NK-92 treated with Interleukin-12 subunit alpha and Interleukin-12 subunit beta, amount 100 ng/mL, for 24 hours (cell line): Measurements from ENCODE around the gene PROC.

ENCODE experiments used
- DNase-seq: peaks from one replicate; lab custom pipeline; 2025; lab: John Stamatoyannopoulos, UW

PROC gene

DNA sequence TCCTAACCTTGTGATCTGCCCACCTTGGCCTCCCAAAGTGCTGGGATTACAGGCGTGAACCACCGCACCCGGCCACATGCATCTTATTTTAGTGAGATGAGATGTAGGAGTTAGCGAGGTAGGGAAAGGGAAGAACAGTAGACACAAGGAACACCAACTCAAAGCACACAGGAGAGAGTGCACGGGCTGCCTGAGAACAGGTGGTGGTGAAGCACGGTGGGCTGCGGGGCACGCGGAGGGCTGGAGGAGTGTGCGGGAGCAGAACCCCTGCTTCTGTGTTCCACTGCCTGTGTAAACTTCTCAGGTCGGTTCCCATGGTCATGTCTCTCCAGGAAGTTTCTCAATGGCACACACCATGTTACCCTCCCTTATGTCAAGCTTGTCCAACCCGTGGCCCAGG lies 38.7 kb downstream of the PROC start:
- DNase-seq: no peak

DNA sequence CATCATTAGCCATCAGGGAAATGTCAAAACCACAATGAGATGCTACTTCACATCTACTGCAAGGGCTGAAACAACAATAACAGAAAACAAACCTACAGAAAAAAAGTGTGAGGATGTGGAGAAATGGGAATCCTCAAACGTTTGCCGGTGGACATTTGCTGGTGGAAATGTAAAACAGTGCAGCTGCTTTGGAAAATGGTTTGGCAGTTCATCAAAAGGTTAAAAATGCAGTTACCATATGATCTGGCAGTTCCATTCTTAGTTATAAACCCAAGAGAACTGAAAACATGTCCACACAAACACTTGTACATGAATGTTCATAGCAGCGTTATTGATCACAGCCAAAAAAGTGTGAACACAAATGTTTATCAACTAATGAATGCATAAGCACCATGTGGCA lies 44.2 kb downstream of the PROC start:
- no peak for DNase-seq

DNA sequence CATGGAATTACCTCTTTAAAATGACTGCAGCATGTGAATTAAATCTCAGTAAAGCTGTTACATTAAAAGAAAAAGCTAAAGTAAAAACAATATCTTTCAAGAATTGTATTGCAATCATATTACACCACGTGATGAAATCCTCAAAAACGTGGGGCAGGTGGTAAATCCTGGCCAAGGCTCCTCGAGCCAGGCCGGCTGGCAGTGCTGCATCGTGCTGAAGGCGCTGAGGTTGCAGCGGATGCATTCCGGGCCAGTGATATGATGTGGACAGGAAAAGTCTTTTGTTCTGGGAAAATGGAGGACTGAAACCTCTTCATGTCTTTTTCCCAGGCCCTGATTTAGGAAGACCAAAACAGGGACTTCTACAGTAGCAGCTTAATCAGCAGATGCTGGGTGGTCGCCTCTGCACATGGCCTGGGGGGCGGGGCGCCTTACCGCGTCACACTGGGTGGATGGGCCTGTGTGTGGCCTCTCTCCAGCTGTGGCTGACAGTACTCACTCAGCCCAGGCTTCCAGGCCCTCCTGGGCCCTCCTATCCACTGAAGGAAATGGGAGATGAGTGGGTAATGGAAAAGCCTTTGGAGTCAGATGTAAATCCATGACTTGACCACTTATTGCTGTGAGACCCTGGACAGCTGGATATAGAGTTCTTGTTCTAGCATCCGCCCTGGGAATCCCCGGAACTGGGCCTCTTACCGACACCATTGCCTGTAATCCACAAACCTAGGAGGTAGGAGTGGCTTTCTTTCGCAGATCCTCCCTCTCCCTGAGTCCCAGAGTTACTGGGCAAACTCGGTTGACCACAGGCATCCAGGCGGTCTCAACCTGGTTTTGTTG lies 45.1 kb downstream of the PROC start:
- no peak for DNase-seq

DNA sequence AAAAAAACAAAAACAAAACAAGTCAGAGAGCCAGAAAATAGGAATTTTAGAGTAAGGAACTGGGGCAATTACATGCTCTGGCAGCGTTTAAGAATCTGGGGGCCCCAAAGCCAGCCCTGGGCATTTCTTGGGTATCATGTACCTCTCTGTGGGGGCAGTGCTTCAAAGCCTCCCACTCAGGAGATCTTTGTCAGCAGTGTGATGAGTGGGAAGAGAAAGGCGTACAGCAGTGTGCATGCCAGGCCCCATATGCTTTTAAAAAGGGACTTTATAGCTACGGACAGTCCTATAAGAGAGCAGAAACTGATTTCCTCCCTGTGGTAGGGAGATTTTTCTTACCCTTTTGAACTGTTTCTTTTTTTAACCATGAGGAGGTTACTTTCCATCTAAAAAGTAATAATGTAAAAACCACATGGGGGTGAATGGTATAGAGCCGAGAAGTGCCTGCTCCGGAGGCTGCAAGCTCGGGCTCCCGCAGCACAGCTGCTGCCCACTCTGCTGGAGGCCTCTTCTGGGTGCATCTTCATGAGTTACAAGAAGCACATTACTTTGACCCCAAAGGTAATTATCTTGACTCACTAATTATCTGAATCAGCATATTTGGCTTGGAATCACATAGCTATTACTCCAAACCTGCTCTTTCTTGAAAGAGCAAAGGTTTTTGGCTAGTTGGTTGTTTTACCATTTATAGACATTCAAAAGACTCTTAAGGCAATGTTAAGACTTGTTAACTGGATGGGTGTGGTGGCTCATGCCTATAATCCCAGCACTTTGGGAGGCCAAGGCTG lies 46.4 kb downstream of the PROC start:
- no peak for DNase-seq

DNA sequence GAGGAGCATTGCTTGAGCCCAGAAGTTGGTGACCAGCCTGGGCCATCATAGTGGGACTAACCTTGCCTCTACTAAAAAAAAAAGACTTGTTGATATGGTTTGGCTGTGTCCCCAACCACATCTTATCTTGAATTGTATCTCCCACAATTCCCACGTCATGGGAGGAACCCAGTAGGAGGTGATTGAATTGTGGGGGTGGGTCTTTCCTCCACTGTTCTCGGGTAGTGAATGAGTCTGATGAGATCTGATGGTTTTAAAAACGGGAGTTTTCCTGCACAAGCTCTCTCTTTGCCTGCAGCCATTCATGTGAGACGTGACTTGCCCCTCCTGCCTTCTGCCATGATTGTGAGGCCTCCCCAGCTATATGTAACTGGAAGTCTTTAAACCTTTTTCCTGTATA lies 47.0 kb downstream of the PROC start:
- DNase-seq: no peak

DNA sequence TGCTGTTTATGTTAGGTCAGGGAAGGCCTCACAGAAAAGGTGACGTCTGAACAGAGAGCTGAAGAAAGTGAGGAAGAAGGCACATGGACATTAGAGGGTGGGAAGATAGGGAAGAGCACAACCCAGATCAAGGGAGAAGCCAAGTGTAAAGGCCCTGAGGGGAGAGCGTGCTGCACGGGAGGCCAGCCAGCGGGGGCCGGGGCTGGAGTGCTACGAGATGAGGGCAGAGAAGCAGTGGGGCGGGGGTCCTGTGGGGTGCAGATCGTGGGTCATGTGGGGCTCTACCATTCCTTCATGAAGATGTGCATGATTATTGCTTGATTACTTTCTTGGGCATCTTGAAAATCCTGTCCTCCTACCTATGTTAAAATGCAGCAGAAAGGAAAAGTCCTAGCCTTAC lies 50.8 kb downstream of the PROC start:
- DNase-seq: no peak

DNA sequence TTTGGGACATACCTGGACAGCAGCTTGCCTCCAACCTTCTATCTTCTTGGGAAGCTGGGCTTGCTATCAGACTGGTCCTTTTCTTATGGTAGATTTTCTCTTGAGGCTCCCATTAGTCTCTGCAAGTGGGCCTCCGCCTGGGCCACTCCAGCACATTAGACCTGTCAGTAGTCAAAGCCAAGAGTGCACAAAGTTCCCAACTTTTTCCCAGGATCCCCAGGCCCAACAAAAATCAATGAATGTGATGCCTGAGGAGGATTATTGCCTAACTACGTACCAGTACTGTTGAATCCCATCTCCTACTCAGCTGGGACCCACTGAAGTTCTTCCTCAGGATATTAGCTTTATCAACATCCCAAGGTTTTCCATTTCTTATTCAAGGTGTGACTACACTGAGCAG lies 51.7 kb downstream of the PROC start:
- no peak for DNase-seq

DNA sequence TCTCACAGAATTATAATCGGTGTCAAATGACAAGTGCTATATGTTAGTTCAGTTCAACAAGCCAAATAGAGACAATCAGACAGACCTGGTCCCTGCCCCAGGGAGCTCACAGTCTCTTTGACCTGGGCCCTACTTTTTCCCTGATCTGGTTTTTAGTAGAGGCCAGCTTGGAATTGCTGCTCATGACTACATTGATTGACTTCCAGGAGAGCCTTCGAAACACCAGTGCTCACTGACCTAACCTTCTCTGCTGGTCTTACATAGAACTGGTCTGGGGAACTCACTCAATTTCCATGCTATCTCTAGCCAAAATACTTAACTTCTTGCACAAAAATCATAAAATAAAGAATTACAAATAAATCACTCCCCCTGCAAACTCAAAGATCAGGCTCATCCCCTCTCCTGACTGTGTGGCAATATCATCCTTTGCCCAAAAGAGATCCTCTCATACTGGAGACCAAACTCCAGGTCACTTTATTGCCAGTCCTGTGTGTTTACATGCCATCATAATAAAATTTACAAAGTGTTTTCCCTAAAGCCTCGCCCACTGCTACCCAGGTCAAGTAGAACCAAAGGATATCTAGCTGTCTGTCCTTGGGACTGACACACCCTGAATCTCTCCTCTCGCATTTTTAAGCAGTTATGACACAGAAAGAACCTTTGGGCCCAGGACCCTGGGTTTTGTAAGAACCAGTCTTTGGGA lies 53.2 kb downstream of the PROC start:
- DNase-seq: no peak

DNA sequence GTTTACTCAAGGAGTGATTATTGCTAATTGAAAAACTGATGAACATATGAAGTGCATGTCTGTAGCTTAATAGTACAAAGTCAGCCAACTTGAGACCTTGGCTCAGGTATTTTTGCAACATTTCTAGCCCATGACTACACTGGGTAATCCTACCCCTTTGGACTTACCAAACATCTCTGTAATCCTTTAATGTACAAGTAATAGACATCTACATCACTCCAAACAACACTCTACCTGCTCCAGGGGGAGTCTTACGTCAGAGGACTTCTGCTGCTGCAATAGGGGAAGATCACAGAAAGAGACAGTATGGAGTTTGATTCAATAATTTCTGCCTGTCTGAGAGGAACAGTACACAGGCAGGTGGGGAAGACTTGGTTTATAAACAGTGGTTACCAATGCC lies 54.0 kb downstream of the PROC start:
- no peak for DNase-seq

DNA sequence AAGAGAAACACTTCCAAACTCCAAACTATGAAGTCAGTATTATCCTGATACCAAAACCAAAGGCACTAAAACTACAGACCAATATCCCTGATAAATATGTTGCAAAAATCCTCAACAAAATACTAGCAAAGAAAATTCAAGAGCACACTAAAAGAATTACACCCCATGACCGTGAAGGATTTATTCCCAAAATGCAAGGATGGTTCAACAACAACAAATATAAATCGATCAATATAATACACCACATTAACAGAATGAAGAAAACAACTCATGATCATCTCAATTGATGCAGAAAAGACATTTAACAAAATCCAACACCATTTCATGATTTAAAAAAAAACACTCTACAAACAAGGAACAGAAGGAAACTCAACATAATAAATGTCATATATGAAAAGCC lies 57.6 kb downstream of the PROC start:
- no peak for DNase-seq
